CD8-positive, alpha-beta memory T cell (primary cell): ENCODE measurements around the gene TMEM253. TPM values are rescaled to one million over a fixed set of nuclear protein-coding genes. Genes with fewer than 3 reads are reported as not detected.

Experiments used
- CTCF ChIA-PET: fragments of 350-600 bp; sonication (Branson Sonifier 250); formaldehyde crosslinking; loops from one replicate; lab custom pipeline; 2021; ENCODE audit warnings: antibody characterized with exemption; lab: Charles Lee
- POLR2A ChIA-PET: fragments of 350-600 bp; sonication (Branson Sonifier 250); formaldehyde crosslinking; loops from one replicate; lab custom pipeline; 2021; ENCODE audit warnings: antibody characterized with exemption; lab: Charles Lee
- DNase-seq, 5 donors: peaks; one replicate each; pipeline versions ENCODE4 v3.0.0 to v3.0.0-alpha.2; 2020 to 2022; ENCODE audit warnings: mixed read lengths in 1 of 5
- H3K27ac ChIP-seq: one replicate; pipeline ENCODE4 v1.7.0; 2013; ENCODE audit warnings: low read depth, mild to moderate bottlenecking, low read length, moderate library complexity
- H3K27me3 ChIP-seq: 2 replicates; pipeline ENCODE4 v1.7.0; 2013; ENCODE audit warnings: low read length, mild to moderate bottlenecking; ENCODE audit not compliant: insufficient read depth, poor library complexity, severe bottlenecking
- H3K36me3 ChIP-seq: 2 replicates; pipeline ENCODE4 v1.7.0; 2013; ENCODE audit warnings: mild to moderate bottlenecking, low read length, moderate library complexity; ENCODE audit not compliant: insufficient read depth
- H3K4me1 ChIP-seq: 2 replicates; pipeline ENCODE4 v1.7.0; 2013; ENCODE audit warnings: mild to moderate bottlenecking, low read length, moderate library complexity; ENCODE audit not compliant: insufficient read depth
- H3K4me3 ChIP-seq: 2 replicates; pipeline ENCODE4 v1.7.0; 2013; ENCODE audit warnings: mild to moderate bottlenecking, low read length
- H3K9me3 ChIP-seq: 2 replicates; pipeline ENCODE4 v1.7.0; 2013; ENCODE audit warnings: mild to moderate bottlenecking, low read length
- H3K27ac Mint-ChIP-seq, 8 donors: one replicate each; pipeline ENCODE4 v1.8.0; 2020 to 2021; ENCODE audit warnings: mixed read lengths in 8 of 8, mild to moderate bottlenecking in 6 of 8, inconsistent platforms in 3 of 8, moderate library complexity in 3 of 8
- H3K27me3 Mint-ChIP-seq, 2 donors: one replicate each; pipeline ENCODE4 v1.8.0; 2020 to 2021; ENCODE audit warnings: mixed read lengths in 2 of 2, mild to moderate bottlenecking in 1 of 2, moderate library complexity in 1 of 2
- H3K36me3 Mint-ChIP-seq, 3 donors: one replicate each; pipeline ENCODE4 v1.8.0; 2020 to 2021; ENCODE audit warnings: mixed read lengths in 3 of 3, inconsistent platforms in 1 of 3, mild to moderate bottlenecking in 1 of 3
- H3K4me1 Mint-ChIP-seq, 3 donors: one replicate each; pipeline ENCODE4 v1.8.0; 2020 to 2021; ENCODE audit warnings: mixed read lengths in 3 of 3, inconsistent platforms in 1 of 3, mild to moderate bottlenecking in 1 of 3
- H3K4me3 Mint-ChIP-seq, 7 donors: one replicate each; pipeline ENCODE4 v1.8.0; 2020 to 2021; ENCODE audit warnings: mixed read lengths in 7 of 7, mild to moderate bottlenecking in 6 of 7, moderate library complexity in 4 of 7, inconsistent platforms in 2 of 7
- H3K9me3 Mint-ChIP-seq, 5 donors: one replicate each; pipeline ENCODE4 v1.8.0; 2020 to 2022; ENCODE audit warnings: mixed read lengths in 5 of 5, mild to moderate bottlenecking in 3 of 5, moderate library complexity in 2 of 5, inconsistent platforms in 1 of 5
- polyA plus RNA-seq: library from polyadenylated mRNA; unstranded; fragments of 300-500 nt; fragmentation: Illumina TruSeq; gene quantifications from one replicate; pipeline ENCODE4 v1.2.3, GENCODE V29; 2021
- total RNA-seq, 2 experiments: library from RNA; stranded (reverse); gene quantifications; one replicate each; pipeline ENCODE4 v1.2.3, GENCODE V29; 2021

Gene TMEM253
- total and polyA plus RNA-seq, 3 experiments from 2014 or later: not detected

GRCh38 chr14:21104448-21105060 lies 3.7 kb downstream of the TMEM253 start:
- H3K4me1 ChIP-seq: peaks cover 17% of the 10 kb centered on the region
- Mint-ChIP-seq H3K36me3 (peaks cover 0 to 5% (median 0%) of the 10 kb centered on the region in 3 donors), H3K4me1 (peaks cover 13 to 24% (median 20%) of the 10 kb centered on the region in 3 donors), H3K27ac (peak overlapping the region; percentile 82 to 99 (median 93)), H3K9me3 (peaks cover 0 to 2% (median 0%) of the 10 kb centered on the region in 5 donors), H3K4me3 (peak overlapping the region; percentile 79 to 96 (median 88)), H3K27me3 (peaks cover 6 to 10% of the 10 kb centered on the region in 2 donors)
- no peaks in the 10 kb centered on the region for H3K27me3 ChIP-seq
- H3K4me3 ChIP-seq: peak overlapping the region; percentile 99
- no peaks in the 10 kb centered on the region for H3K36me3 ChIP-seq
- DNase-seq: peak; percentile 49 to 77 (median 55)
- ChIA-PET POLR2A (interaction anchor here (1.0 to 2.8 kb wide), 6 partner anchors 12 to 89 kb away, joined by 4 to 11 read pairs (median 8); partner anchors contain the start of gene NDRG2), CTCF (interaction anchor here (0.9 to 12.2 kb wide), 23 partner anchors 10 to 373 kb away, joined by 3 to 201 read pairs (median 6); partner anchors contain the start of genes ARHGEF40 and RNASE7)
- H3K27ac ChIP-seq: peak overlapping the region; percentile 98
- no peaks in the 10 kb centered on the region for H3K9me3 ChIP-seq

- Histone ChIP-seq H3K36me3 (no peaks in the 10 kb centered on the region), H3K4me1 (peaks cover 17% of the 10 kb centered on the region), H3K27ac (peak overlapping the region; percentile 98), H3K27me3 (no peaks in the 10 kb centered on the region), H3K9me3 (no peaks in the 10 kb centered on the region), H3K4me3 (no peak overlapping the region)
- no peak for DNase-seq
- ChIA-PET CTCF (interaction anchor here (0.9 to 12.2 kb wide), 21 partner anchors 10 to 373 kb away, joined by 3 to 201 read pairs (median 6); partner anchors contain the start of genes ARHGEF40 and RNASE7), POLR2A (interaction anchor here (1.0 to 2.8 kb wide), 6 partner anchors 12 to 90 kb away, joined by 4 to 11 read pairs (median 8); partner anchors contain the start of gene NDRG2)
- H3K9me3 Mint-ChIP-seq: peaks cover 0 to 2% (median 0%) of the 10 kb centered on the region in 5 donors
- H3K27ac Mint-ChIP-seq: peak overlapping the region in 4 of 8 donors; percentile 91 to 95 (median 92)
- peaks cover 5 to 6% of the 10 kb centered on the region in 2 donors for H3K27me3 Mint-ChIP-seq
- H3K36me3 Mint-ChIP-seq: peaks cover 0 to 5% (median 0%) of the 10 kb centered on the region in 3 donors
- peak overlapping the region in 3 of 7 donors; percentile 79 to 96 (median 92) for H3K4me3 Mint-ChIP-seq
- H3K4me1 Mint-ChIP-seq: peaks cover 13 to 21% (median 20%) of the 10 kb centered on the region in 3 donors
These were observed 4.2 kb downstream of the TMEM253 start for GRCh38 chr14:21105095-21105494.

GRCh38 chr14:21106176-21106497 lies 5.3 kb downstream of the TMEM253 start:
- CTCF ChIA-PET: interaction anchor here (1.0 to 12.2 kb wide), 6 partner anchors 12 to 90 kb away, joined by 3 to 201 read pairs (median 110); no protein-coding TSS in a partner anchor
- Histone ChIP-seq H3K4me3 (no peak overlapping the region), H3K4me1 (peaks cover 17% of the 10 kb centered on the region), H3K27me3 (no peaks in the 10 kb centered on the region), H3K36me3 (no peaks in the 10 kb centered on the region), H3K9me3 (no peaks in the 10 kb centered on the region), H3K27ac (no peak overlapping the region)
- Mint-ChIP-seq H3K36me3 (peaks cover 0 to 5% (median 0%) of the 10 kb centered on the region in 3 donors), H3K27me3 (peaks cover 0 to 3% of the 10 kb centered on the region in 2 donors), H3K4me1 (peaks cover 13 to 21% (median 20%) of the 10 kb centered on the region in 3 donors), H3K27ac (no peak overlapping the region), H3K9me3 (no peaks in the 10 kb centered on the region), H3K4me3 (no peak overlapping the region)
- POLR2A ChIA-PET: no interaction called here
- no peak for DNase-seq

GRCh38 chr14:21106498-21107282 lies 5.8 kb downstream of the TMEM253 start:
- H3K4me3 ChIP-seq: peak overlapping the region; percentile 23
- no peaks in the 10 kb centered on the region for H3K9me3 Mint-ChIP-seq
- H3K4me1 Mint-ChIP-seq: peaks cover 13 to 21% (median 20%) of the 10 kb centered on the region in 3 donors
- H3K27me3 ChIP-seq: no peaks in the 10 kb centered on the region
- no peaks in the 10 kb centered on the region for H3K9me3 ChIP-seq
- H3K4me1 ChIP-seq: peaks cover 17% of the 10 kb centered on the region
- POLR2A ChIA-PET: no interaction called here
- H3K36me3 ChIP-seq: no peaks in the 10 kb centered on the region
- DNase-seq: peak; percentile 61 to 81 (median 64)
- peaks cover 0 to 5% (median 0%) of the 10 kb centered on the region in 3 donors for H3K36me3 Mint-ChIP-seq
- H3K27ac ChIP-seq: peak overlapping the region; percentile 38
- H3K27me3 Mint-ChIP-seq: peaks cover 0 to 2% of the 10 kb centered on the region in 2 donors
- CTCF ChIA-PET: interaction anchor here (1.0 to 12.2 kb wide), 7 partner anchors 10 to 91 kb away, joined by 3 to 201 read pairs (median 89); no protein-coding TSS in a partner anchor
- H3K4me3 Mint-ChIP-seq: peak overlapping the region in 3 of 7 donors; percentile 38 to 81 (median 52)
- peak overlapping the region in 6 of 8 donors; percentile 31 to 80 (median 72) for H3K27ac Mint-ChIP-seq

- Mint-ChIP-seq H3K27ac (peak overlapping the region in 2 of 8 donors; percentile 73 to 79), H3K27me3 (peaks cover 0 to 1% of the 10 kb centered on the region in 2 donors), H3K9me3 (no peaks in the 10 kb centered on the region), H3K4me3 (peak overlapping the region in 1 of 7 donors; percentile 81), H3K36me3 (peaks cover 0 to 5% (median 0%) of the 10 kb centered on the region in 3 donors), H3K4me1 (peaks cover 13 to 21% (median 20%) of the 10 kb centered on the region in 3 donors)
- Histone ChIP-seq H3K27me3 (no peaks in the 10 kb centered on the region), H3K4me3 (no peak overlapping the region), H3K27ac (no peak overlapping the region), H3K9me3 (no peaks in the 10 kb centered on the region), H3K36me3 (no peaks in the 10 kb centered on the region), H3K4me1 (peaks cover 17% of the 10 kb centered on the region)
- DNase-seq: no peak
- POLR2A ChIA-PET: no interaction called here
- CTCF ChIA-PET: interaction anchor here (1.4 to 12.2 kb wide), 6 partner anchors 9 to 92 kb away, joined by 3 to 201 read pairs (median 110); no protein-coding TSS in a partner anchor
These were observed 6.5 kb downstream of the TMEM253 start for GRCh38 chr14:21107283-21107800.

- Histone ChIP-seq H3K36me3 (no peaks in the 10 kb centered on the region), H3K4me3 (no peak overlapping the region), H3K4me1 (peaks cover 12% of the 10 kb centered on the region), H3K27me3 (no peaks in the 10 kb centered on the region), H3K27ac (no peak overlapping the region), H3K9me3 (no peaks in the 10 kb centered on the region)
- H3K36me3 Mint-ChIP-seq: peaks cover 0 to 4% (median 0%) of the 10 kb centered on the region in 3 donors
- peak overlapping the region in 1 of 7 donors; percentile 17 for H3K4me3 Mint-ChIP-seq
- ChIA-PET POLR2A (no interaction called here), CTCF (interaction anchor here (1.5 to 12.2 kb wide), 6 partner anchors 15 to 93 kb away, joined by 3 to 201 read pairs (median 110); no protein-coding TSS in a partner anchor)
- H3K27ac Mint-ChIP-seq: no peak overlapping the region
- H3K9me3 Mint-ChIP-seq: no peaks in the 10 kb centered on the region
- peaks cover 0 to 3% of the 10 kb centered on the region in 2 donors for H3K27me3 Mint-ChIP-seq
- no peak for DNase-seq
- peaks cover 6 to 15% (median 11%) of the 10 kb centered on the region in 3 donors for H3K4me1 Mint-ChIP-seq
These were observed 7.9 kb downstream of the TMEM253 start for GRCh38 chr14:21108791-21109190.

- peaks cover 5 to 13% (median 9%) of the 10 kb centered on the region in 3 donors for H3K4me1 Mint-ChIP-seq
- H3K4me3 Mint-ChIP-seq: peak overlapping the region in 1 of 7 donors; percentile 17
These were observed 8.7 kb downstream of the TMEM253 start for GRCh38 chr14:21109377-21110138.

More at GRCh38 chr14:21109377-21110138, 8.7 kb downstream of the TMEM253 start:
- POLR2A ChIA-PET: no interaction called here
- DNase-seq: no peak
- Mint-ChIP-seq H3K36me3 (no peaks in the 10 kb centered on the region), H3K27me3 (peaks cover 0 to 3% of the 10 kb centered on the region in 2 donors), H3K9me3 (no peaks in the 10 kb centered on the region), H3K27ac (peak overlapping the region in 1 of 8 donors; percentile 73)
- Histone ChIP-seq H3K36me3 (no peaks in the 10 kb centered on the region), H3K4me3 (no peak overlapping the region), H3K27ac (no peak overlapping the region), H3K9me3 (no peaks in the 10 kb centered on the region), H3K4me1 (peaks cover 11% of the 10 kb centered on the region), H3K27me3 (no peaks in the 10 kb centered on the region)
- CTCF ChIA-PET: interaction anchor here (1.2 to 12.2 kb wide), 5 partner anchors 16 to 138 kb away, joined by 4 to 201 read pairs (median 130); no protein-coding TSS in a partner anchor
